ENCODE measurements around the gene KRTAP10-4. TPM values are rescaled to one million over a fixed set of nuclear protein-coding genes. Genes with fewer than 3 reads are reported as not detected.

Gene KRTAP10-4
- polyA plus RNA-seq, 1 of the 3 experiments (the other 2 are of a cell fraction) = not detected

DNA sequence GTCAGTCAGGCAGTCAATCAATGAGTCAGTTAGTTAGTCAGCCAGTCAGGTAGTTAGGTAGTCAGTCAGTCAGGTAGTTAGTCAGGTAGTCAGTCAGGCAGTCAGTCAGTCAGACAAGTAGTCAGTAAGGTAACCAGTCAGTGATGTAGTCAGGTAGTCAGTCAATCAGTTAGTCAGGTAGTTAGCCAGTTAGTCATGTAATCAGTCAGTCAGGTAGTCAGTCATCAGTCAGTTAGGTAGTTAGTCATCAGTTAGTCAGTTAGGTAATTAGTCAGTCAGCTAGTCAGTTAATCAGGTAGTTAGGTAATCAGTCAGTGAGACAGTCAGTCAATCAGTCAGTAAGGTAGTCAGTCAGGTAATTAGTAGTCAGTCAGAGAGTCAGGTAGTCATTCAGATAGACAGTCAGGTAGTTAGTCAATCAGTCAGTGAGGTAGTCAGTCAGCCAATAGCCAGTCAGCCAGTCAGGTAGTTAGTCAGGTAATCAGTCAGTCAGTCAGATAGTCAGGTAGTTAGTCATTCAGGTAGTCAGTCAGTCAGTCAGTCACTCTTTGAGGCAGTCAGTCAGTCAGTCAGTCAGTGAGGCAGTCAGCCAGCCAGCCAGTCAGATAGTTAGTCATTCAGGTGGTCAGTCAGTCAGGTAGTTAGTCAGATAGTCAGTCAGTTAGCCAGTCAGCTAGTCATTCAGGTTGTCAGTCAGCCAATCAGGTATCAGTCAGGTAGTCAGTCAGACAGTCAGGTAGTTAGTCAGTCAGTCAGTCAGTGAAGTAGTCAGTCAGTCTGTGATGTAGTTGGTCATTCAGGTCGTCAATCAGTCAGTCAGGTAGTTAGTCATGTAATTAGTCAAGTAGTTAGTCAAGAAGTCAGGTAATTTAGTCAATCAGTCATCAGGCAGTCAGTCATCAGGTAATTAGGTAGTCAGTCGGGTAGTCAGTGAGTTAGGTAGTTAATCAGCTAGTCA is 48.8 kb upstream of the KRTAP10-4 start (continued):
- TF ChIP-seq, protein P1, sequence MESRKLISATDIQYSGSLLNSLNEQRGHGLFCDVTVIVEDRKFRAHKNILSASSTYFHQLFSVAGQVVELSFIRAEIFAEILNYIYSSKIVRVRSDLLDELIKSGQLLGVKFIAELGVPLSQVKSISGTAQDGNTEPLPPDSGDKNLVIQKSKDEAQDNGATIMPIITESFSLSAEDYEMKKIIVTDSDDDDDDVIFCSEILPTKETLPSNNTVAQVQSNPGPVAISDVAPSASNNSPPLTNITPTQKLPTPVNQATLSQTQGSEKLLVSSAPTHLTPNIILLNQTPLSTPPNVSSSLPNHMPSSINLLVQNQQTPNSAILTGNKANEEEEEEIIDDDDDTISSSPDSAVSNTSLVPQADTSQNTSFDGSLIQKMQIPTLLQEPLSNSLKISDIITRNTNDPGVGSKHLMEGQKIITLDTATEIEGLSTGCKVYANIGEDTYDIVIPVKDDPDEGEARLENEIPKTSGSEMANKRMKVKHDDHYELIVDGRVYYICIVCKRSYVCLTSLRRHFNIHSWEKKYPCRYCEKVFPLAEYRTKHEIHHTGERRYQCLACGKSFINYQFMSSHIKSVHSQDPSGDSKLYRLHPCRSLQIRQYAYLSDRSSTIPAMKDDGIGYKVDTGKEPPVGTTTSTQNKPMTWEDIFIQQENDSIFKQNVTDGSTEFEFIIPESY (IDR thresholded peaks at IDR 0.05; ENCODE audit: borderline replicate concordance, low read depth) = no peak
- TF ChIP-seq SIN3A (IDR thresholded peaks at IDR 0.05; ENCODE audit: borderline replicate concordance, low read depth, low read length) = no peak

DNA sequence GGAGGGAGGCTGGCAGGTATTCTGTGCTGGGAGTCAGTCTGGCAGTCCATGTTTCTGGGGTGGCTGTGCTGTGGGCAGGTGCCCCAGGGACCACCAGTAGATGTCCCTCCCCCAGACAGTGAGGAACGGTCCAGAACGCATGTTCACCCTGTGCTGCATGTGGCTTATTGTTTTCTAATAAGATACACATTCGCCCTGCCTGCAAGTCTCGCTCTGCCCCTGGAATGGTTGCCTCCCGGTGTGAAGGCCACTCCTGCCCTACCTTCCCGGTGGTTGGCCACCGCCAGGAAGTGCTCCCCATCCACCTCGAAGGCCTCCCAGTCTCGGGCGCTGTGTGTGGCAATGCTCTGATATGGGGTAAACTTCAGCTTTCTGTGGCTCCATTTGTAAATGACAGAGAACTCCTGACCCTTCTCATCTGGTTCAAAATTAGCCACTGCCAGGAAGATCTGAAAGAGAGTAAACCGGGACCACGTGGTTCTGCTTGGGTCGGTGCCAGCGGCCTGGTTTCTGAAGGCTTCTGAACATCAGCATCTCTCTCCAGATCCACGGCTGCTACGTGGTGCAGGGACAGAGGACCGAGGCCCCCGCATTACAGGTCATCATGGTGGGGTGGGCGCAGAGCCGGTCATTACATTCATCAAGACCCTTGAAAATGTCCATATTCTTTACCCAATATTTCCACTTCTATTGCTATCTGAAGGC is 48.0 kb upstream of the KRTAP10-4 start:
- no peaks in the 10 kb centered on the region for H3K9me3 ChIP-seq
- CTCF ChIA-PET = no interaction called here
- POLR2A ChIA-PET = no interaction called here
- peaks cover 7% of the 10 kb centered on the region; the same call in 1 of the 2 replicates for H3K27me3 ChIP-seq (ENCODE audit: insufficient read depth)
- H2AFZ ChIP-seq (ENCODE audit: low read depth) = no peak overlapping the region
- H3F3A ChIP-seq (replicated peaks; ENCODE audit: insufficient read depth) = no peaks in the 10 kb centered on the region
- H3K9ac ChIP-seq = no peak overlapping the region
- H3K4me1 ChIP-seq (ENCODE audit: control insufficient read depth in 1 of 2, insufficient read depth in 2 of 2, low read depth in 1 of 2, low read length in 1 of 2) = no peaks in the 10 kb centered on the region; a peak in 1 of 4 replicates
- H3K9me2 ChIP-seq = no peaks in the 10 kb centered on the region
- no peaks in the 10 kb centered on the region for H3K79me2 ChIP-seq (ENCODE audit: insufficient read depth)
- no peak for DNase-seq
- no peak overlapping the region for H3K4me2 ChIP-seq
- TF ChIP-seq YY1 (IDR thresholded peaks at IDR 0.05; ENCODE audit: low read depth) (no peak), SIN3A (IDR thresholded peaks at IDR 0.05; ENCODE audit: borderline replicate concordance, low read depth, low read length) (no peak), CHD2 (IDR thresholded peaks at IDR 0.05; ENCODE audit: low read length, partially characterized antibody) (no peak), TAF1 (IDR thresholded peaks at IDR 0.05; ENCODE audit: borderline replicate concordance, low read depth, low read length) (no peak), GABPA (IDR thresholded peaks at IDR 0.05; ENCODE audit: low read depth) (no peak), TCF12 (IDR thresholded peaks at IDR 0.05) (no peak)
- TF ChIP-seq, protein P2, sequence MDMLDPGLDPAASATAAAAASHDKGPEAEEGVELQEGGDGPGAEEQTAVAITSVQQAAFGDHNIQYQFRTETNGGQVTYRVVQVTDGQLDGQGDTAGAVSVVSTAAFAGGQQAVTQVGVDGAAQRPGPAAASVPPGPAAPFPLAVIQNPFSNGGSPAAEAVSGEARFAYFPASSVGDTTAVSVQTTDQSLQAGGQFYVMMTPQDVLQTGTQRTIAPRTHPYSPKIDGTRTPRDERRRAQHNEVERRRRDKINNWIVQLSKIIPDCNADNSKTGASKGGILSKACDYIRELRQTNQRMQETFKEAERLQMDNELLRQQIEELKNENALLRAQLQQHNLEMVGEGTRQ (IDR thresholded peaks at IDR 0.05; ENCODE audit: borderline replicate concordance, low read depth, low read length) = no peak
- TF ChIP-seq, protein P3, sequence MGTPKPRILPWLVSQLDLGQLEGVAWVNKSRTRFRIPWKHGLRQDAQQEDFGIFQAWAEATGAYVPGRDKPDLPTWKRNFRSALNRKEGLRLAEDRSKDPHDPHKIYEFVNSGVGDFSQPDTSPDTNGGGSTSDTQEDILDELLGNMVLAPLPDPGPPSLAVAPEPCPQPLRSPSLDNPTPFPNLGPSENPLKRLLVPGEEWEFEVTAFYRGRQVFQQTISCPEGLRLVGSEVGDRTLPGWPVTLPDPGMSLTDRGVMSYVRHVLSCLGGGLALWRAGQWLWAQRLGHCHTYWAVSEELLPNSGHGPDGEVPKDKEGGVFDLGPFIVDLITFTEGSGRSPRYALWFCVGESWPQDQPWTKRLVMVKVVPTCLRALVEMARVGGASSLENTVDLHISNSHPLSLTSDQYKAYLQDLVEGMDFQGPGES (IDR thresholded peaks at IDR 0.05; ENCODE audit: low read depth, low read length) = no peak
- TF ChIP-seq, protein P1 (IDR thresholded peaks at IDR 0.05; ENCODE audit: borderline replicate concordance, low read depth) = no peak
- H3K27ac ChIP-seq (ENCODE audit: low read depth in 2 of 2, low read length in 1 of 2) = no peak overlapping the region
- no peak overlapping the region for H3K4me3 ChIP-seq (ENCODE audit: low read depth in 2 of 2, low read length in 1 of 2)
- 36% methylated on average over 11 of the region's 20 CpGs for WGBS (ENCODE audit: low lambda C conversion rate)
- H3K36me3 ChIP-seq (replicated peaks in 1 of 2; ENCODE audit: control insufficient read depth in 1 of 2, insufficient read depth in 2 of 2, low read length in 1 of 2) = no peaks in the 10 kb centered on the region
- no peaks in the 10 kb centered on the region for H4K20me1 ChIP-seq (ENCODE audit: insufficient read depth)
